PC-3 (cell line): ENCODE data around the gene ANKRD37. TPM values are rescaled to one million over a fixed set of nuclear protein-coding genes. Genes with fewer than 3 reads are reported as not detected.
A peak's percentile ranks its signal among the peaks of the same experiment; 100 is the strongest.

Experiments
- ATAC-seq: fragments of 200-7000 bp; cut with Tn5 transposase; 2 replicates; pipeline ENCODE4 v1.9.1; 2020; ENCODE audit warnings: mild to moderate bottlenecking, moderate library complexity
- BruUV-seq: library from RNA; stranded (reverse); fragments of 400-500 nt; replicated peaks from 2 replicates; lab custom pipeline; 2021; lab: Mats Ljungman, UMichigan
- CTCF ChIA-PET: fragments of 300-600 bp; sonication (Branson Sonifier 250); formaldehyde crosslinking; loops from one replicate; lab custom pipeline; 2022; ENCODE audit warnings: antibody characterized with exemption; lab: Charles Lee
- POLR2A ChIA-PET: fragments of 300-600 bp; sonication (Branson Sonifier 250); formaldehyde crosslinking; loops from one replicate; lab custom pipeline; 2022; ENCODE audit warnings: antibody characterized with exemption; ENCODE audit not compliant: unreplicated experiment; lab: Charles Lee
- DNase-seq: peaks from one replicate; pipeline ENCODE4 v3.0.0-alpha.2; 2015
- H2AFZ ChIP-seq: fragments of 300-600 bp; sonication (generic); 2 replicates; pipeline ENCODE4 v1.6.0; 2016; ENCODE audit warnings: antibody characterized with exemption, low read length
- H3F3A ChIP-seq: fragments of 300-600 bp; sonication (generic); one replicate; pipeline ENCODE4 v1.6.0; 2017; ENCODE audit warnings: antibody characterized with exemption, low read length, control low read depth, mild to moderate bottlenecking; ENCODE audit not compliant: unreplicated experiment
- H3K27ac ChIP-seq: fragments of 300-600 bp; sonication (generic); 2 replicates; pipeline ENCODE4 v1.5.1; 2016; ENCODE audit warnings: mild to moderate bottlenecking, low read length
- H3K27me3 ChIP-seq: fragments of 300-600 bp; sonication (generic); 2 replicates; pipeline ENCODE4 v1.6.1; 2016; ENCODE audit warnings: low read length, mixed read lengths
- H3K36me3 ChIP-seq: fragments of 300-600 bp; sonication (generic); 2 replicates; pipeline ENCODE4 v1.6.1; 2016; ENCODE audit warnings: low read depth, mixed run types, low read length, mixed read lengths
- H3K4me1 ChIP-seq: fragments of 300-600 bp; sonication (generic); 2 replicates; pipeline ENCODE4 v1.5.1; 2016; ENCODE audit warnings: low read length; ENCODE audit not compliant: insufficient read depth
- H3K4me2 ChIP-seq: fragments of 300-600 bp; sonication (generic); 2 replicates; pipeline ENCODE4 v1.6.0; 2016; ENCODE audit warnings: low read length
- H3K4me3 ChIP-seq: fragments of 300-600 bp; sonication (generic); 2 replicates; pipeline ENCODE4 v1.5.1; 2016; ENCODE audit warnings: mild to moderate bottlenecking, low read length, mixed read lengths
- H3K79me2 ChIP-seq: fragments of 300-600 bp; sonication (generic); 2 replicates; pipeline ENCODE4 v1.6.1; 2017; ENCODE audit warnings: low read length, mixed read lengths
- H3K9ac ChIP-seq: fragments of 300-600 bp; sonication (generic); 2 replicates; pipeline ENCODE4 v1.6.0; 2016; ENCODE audit warnings: mild to moderate bottlenecking, low read length
- H3K9me2 ChIP-seq: fragments of 300-600 bp; sonication (generic); replicated peaks from 2 replicates; pipeline ENCODE4 v1.6.1; 2016; ENCODE audit warnings: mixed run types, low read length, mixed read lengths
- H3K9me3 ChIP-seq: fragments of 300-600 bp; sonication (generic); 2 replicates; pipeline ENCODE4 v1.6.1; 2016; ENCODE audit warnings: low read length, mixed read lengths
- H4K20me1 ChIP-seq: fragments of 300-600 bp; sonication (generic); 2 replicates; pipeline ENCODE4 v1.6.1; 2016; ENCODE audit warnings: low read length, mixed read lengths
- EZH2 ChIP-seq: fragments of 300-600 bp; sonication (generic); IDR thresholded peaks from one replicate; pipeline ENCODE4 v1.6.1; 2017; ENCODE audit warnings: antibody characterized with exemption, mild to moderate bottlenecking, low read length; ENCODE audit not compliant: unreplicated experiment
- EZH2phosphoT487 ChIP-seq: fragments of 300-600 bp; sonication (generic); IDR thresholded peaks from 2 replicates; pipeline ENCODE4 v1.6.1; 2018; ENCODE audit warnings: mild to moderate bottlenecking, antibody characterized with exemption, low read length, borderline replicate concordance
- intact Hi-C: fragments of 100-400 bp; cut with micrococcal nuclease; formaldehyde crosslinking; loops from 2 replicates; pipeline ENCODE4 v1.9.0; 2023
- total RNA-seq: library from RNA; depleted of rRNA; stranded (reverse); fragments of >200 nt; gene quantifications from 2 replicates; pipeline ENCODE4 v1.2.3, GENCODE V29; 2014
- TF ChIP-seq, protein P1 (sequence below): fragments of 300-600 bp; sonication (generic); conservative IDR thresholded peaks from 2 replicates; pipeline ENCODE4 v1.5.1; 2017; ENCODE audit warnings: antibody characterized with exemption, low read depth, mild to moderate bottlenecking, low read length

Gene ANKRD37
- total RNA-seq, 1 experiment from 2014 or later = 18.7 TPM

DNA sequence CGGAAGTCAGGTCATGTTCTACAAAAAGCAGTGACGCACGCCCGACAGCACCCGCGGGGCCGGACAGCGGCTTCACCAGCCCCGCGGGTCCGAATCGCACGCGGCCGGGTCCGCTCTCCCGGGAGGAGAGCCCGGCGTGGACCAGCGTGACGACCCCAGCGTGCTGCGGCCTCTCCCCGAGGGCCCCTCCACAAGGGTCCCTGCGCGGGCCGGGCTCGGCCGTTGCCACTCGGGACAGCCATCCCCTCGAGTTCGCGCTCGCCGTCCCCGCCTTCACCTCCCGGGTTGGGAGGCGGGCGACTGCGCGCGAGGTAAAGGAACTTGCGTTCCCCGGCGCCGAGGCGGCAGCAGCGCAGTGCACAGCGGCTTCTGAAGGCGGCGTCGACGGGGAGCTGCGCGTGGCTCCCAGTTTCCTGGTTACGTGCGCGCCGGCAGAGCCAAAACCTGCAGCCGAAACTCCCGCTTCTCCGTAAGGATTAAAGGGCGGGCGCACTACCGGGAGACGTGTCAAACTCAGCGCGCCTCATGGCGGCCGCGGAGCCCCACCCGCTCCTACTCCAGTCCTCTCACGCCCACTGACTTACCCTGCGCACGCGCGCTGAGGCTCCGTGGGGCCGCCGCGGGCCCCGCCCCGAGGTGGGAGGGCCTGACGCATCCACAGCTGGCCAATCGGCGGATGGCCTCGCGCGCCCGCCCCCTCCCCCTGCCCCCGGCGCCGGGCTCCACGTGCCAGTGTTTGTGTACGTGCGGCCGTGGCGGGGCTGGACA, 501 bp upstream of the ANKRD37 start:
- peak overlapping the region; percentile 82 for H3K4me3 ChIP-seq
- peak overlapping the region; percentile 89 for H3K9ac ChIP-seq
- peak; percentile 78 for ATAC-seq
- TF ChIP-seq EZH2phosphoT487 (no peak), EZH2 (no peak)
- TF ChIP-seq, protein P1, sequence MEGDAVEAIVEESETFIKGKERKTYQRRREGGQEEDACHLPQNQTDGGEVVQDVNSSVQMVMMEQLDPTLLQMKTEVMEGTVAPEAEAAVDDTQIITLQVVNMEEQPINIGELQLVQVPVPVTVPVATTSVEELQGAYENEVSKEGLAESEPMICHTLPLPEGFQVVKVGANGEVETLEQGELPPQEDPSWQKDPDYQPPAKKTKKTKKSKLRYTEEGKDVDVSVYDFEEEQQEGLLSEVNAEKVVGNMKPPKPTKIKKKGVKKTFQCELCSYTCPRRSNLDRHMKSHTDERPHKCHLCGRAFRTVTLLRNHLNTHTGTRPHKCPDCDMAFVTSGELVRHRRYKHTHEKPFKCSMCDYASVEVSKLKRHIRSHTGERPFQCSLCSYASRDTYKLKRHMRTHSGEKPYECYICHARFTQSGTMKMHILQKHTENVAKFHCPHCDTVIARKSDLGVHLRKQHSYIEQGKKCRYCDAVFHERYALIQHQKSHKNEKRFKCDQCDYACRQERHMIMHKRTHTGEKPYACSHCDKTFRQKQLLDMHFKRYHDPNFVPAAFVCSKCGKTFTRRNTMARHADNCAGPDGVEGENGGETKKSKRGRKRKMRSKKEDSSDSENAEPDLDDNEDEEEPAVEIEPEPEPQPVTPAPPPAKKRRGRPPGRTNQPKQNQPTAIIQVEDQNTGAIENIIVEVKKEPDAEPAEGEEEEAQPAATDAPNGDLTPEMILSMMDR = no peak
- peak; percentile 96 for DNase-seq
- no peaks in the 10 kb centered on the region for H3K79me2 ChIP-seq
- peaks cover 8% of the 10 kb centered on the region; the same call in 1 of the 2 replicates for H3K36me3 ChIP-seq
- peaks cover 26% of the 10 kb centered on the region for H3K4me1 ChIP-seq
- no peaks in the 10 kb centered on the region for H3K9me3 ChIP-seq
- no peaks in the 10 kb centered on the region for H3K27me3 ChIP-seq
- ChIA-PET POLR2A (interaction anchor here (0.5 to 1.6 kb wide), 7 partner anchors 29 to 907 kb away, joined by 3 to 12 read pairs (median 3); no protein-coding TSS in a partner anchor), CTCF (interaction anchor here (1.7 kb wide), 1 partner anchor 90 kb away, joined by 5 read pairs; no protein-coding TSS in a partner anchor)
- peak overlapping the region; percentile 95 for H3K27ac ChIP-seq
- H3F3A ChIP-seq = no peaks in the 10 kb centered on the region
- peak overlapping the region; percentile 87 for H2AFZ ChIP-seq
- intact Hi-C loops = loop anchor here (1.0 to 5.0 kb wide), 3 partner anchors 29 to 194 kb away; partner anchors contain the start of genes CFAP97 and UFSP2
- no TSS peak for BruUV-seq
- peak overlapping the region; percentile 96 for H3K4me2 ChIP-seq
- H3K9me2 ChIP-seq = no peaks in the 10 kb centered on the region
- H4K20me1 ChIP-seq = no peaks in the 10 kb centered on the region

DNA sequence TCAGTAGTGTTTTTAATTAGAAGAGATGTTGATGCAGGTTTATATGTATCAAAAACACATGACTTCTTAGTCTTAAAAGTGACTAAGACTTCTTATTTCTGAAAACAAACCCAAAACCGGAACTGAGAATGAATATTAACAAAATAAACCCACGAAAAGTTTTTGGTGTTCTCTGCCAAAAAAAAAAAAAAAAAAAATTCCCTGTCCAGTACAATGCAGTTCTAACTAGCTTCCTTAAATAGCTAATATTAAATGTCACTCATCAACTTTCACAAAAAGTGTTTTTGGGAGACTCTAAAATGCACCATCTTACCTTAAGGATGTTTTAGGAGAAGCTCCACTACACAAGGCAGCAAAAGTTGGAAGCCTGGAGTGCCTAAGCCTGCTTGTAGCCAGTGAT, 2.0 kb downstream of the ANKRD37 start:
- BruUV-seq = no TSS peak
- ATAC-seq = no peak
- H3K4me1 ChIP-seq = peaks cover 26% of the 10 kb centered on the region
- DNase-seq = no peak
- TF ChIP-seq EZH2 = no peak
- CTCF ChIA-PET = no interaction called here
- peaks cover 8% of the 10 kb centered on the region; the same call in 1 of the 2 replicates for H3K36me3 ChIP-seq
- no peaks in the 10 kb centered on the region for H3K9me3 ChIP-seq
- H3K4me3 ChIP-seq = no peak overlapping the region
- POLR2A ChIA-PET = no interaction called here
- no peaks in the 10 kb centered on the region for H3K79me2 ChIP-seq
- no peaks in the 10 kb centered on the region for H4K20me1 ChIP-seq
- no peak overlapping the region for H3K9ac ChIP-seq
- intact Hi-C loops = loop anchor here (5.0 kb wide), 1 partner anchor 196 kb away; the partner anchor contains the start of gene CFAP97
- H3F3A ChIP-seq = no peaks in the 10 kb centered on the region
- H3K27ac ChIP-seq = no peak overlapping the region
- no peaks in the 10 kb centered on the region for H3K27me3 ChIP-seq
- H3K4me2 ChIP-seq = peak overlapping the region; percentile 64
- no peak overlapping the region for H2AFZ ChIP-seq
- H3K9me2 ChIP-seq = no peaks in the 10 kb centered on the region

- Histone ChIP-seq H3K27ac (no peak overlapping the region), H3K9me2 (no peaks in the 10 kb centered on the region), H3K4me2 (peak overlapping the region; percentile 64), H3K4me1 (peaks cover 25% of the 10 kb centered on the region), H3K9ac (no peak overlapping the region), H2AFZ (no peak overlapping the region), H3F3A (no peaks in the 10 kb centered on the region), H3K79me2 (no peaks in the 10 kb centered on the region), H3K36me3 (peaks cover 8% of the 10 kb centered on the region; the same call in 1 of the 2 replicates), H3K27me3 (no peaks in the 10 kb centered on the region), H4K20me1 (no peaks in the 10 kb centered on the region), H3K4me3 (peak overlapping the region; percentile 35; the same call in 1 of the 2 replicates), H3K9me3 (no peaks in the 10 kb centered on the region)
- no peak for TF ChIP-seq EZH2phosphoT487
- TF ChIP-seq, protein P1 = no peak
- TF ChIP-seq EZH2 = no peak
- CTCF ChIA-PET = no interaction called here
- POLR2A ChIA-PET = interaction anchor here (0.6 to 1.0 kb wide), 2 partner anchors 94 to 96 kb away, joined by 3 to 5 read pairs; no protein-coding TSS in a partner anchor
- DNase-seq (no peak), ATAC-seq (no peak)
- intact Hi-C loops = loop anchor here (5.0 kb wide), 1 partner anchor 197 kb away; the partner anchor contains the start of gene CFAP97
- BruUV-seq = no TSS peak
Observed at GRCh38 chr4:185399466-185399865, 2.8 kb downstream of the ANKRD37 start.
